Activated CD4-positive, CD25-positive, alpha-beta regulatory T cell (primary cell): ENCODE results near the gene KMT2B.
"Not testable (repeated sequence)": the region's sequence is repeated elsewhere in the genome, so short reads cannot be mapped to it uniquely, and the experiment has no call there.

Experiments used
- DNase-seq, 4 experiments: peaks; one replicate each; lab custom pipeline; 2025; lab: John Stamatoyannopoulos, UW

KMT2B gene

GRCh38 chr19:35757231-35757748, 39.5 kb downstream of the KMT2B start:
- DNase-seq = no peak

GRCh38 chr19:35757749-35758608, 40.2 kb downstream of the KMT2B start, which contains the start of gene PROSER3:
Gene PROSER3, plus strand, starts transcription at chr19:35758176. Its CDS starts 40 bp downstream, at chr19:35758216.
- peak; percentile 91 to 97 (median 95) for DNase-seq

DNA sequence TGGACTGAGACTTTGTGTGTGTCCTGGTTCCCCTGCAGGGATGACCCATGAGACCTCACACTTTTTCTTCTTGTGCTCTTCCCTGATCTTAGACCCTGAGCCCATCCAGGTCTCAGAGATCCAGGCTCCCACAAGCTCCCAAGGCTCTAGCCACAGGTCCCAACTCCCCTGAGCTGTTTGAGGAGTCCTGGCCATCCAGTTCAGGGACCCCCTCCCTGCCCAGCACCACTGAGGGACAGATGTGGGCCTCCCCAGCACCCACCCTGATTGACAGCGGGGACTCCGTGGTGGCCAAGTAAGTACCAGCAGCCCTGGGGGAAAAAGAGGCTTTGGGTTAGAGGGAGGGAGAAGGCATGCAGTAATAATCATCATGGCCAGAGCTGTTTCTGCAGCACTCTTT, 41.9 kb downstream of the KMT2B start:
- DNase-seq = no peak

GRCh38 chr19:35760711-35761349, 43.0 kb downstream of the KMT2B start:
- no peak for DNase-seq

GRCh38 chr19:35764432-35765315, 46.9 kb downstream of the KMT2B start:
- no peak for DNase-seq

GRCh38 chr19:35766571-35767104, 48.8 kb downstream of the KMT2B start:
- DNase-seq = no peak

DNA sequence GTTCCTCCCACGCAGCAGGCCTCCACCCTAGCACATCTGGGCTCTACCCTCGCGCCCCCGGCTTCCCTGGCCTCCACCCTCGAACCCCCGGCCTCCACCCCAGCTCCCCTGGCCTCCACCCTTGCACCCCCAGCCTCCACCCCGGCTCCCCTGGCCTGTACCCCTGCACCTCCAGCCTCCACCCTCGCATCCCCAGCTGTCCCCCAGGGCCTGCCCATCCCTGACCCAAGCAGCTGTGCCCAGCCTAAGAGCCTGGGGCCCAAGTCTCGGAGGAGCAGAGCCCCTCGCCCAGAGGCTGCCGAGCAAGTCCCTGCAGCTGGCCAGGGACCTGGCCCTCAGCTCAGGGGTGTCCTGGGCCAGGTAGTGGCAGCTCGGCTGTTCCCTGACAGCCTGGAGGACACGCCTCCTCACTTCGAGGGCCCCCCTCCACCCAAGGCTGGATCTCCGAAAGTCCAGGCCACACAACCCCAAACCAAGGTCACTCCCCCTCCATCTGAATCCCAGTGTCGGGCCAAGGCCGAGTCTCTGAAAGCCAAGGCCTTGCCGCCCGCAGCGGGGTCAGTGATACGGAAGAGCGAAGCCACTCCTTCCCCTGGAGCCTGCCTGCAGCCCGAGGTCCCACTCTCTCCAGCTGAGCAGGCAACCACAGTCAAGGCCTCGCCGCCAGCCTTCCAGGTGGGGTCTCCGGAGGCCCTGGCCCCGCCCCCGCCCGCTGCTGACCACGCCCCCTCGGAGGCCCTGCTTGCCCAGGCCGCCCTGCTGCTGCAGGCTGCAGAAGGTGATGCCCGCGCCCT, 49.7 kb downstream of the KMT2B start:
- DNase-seq = no peak

DNA sequence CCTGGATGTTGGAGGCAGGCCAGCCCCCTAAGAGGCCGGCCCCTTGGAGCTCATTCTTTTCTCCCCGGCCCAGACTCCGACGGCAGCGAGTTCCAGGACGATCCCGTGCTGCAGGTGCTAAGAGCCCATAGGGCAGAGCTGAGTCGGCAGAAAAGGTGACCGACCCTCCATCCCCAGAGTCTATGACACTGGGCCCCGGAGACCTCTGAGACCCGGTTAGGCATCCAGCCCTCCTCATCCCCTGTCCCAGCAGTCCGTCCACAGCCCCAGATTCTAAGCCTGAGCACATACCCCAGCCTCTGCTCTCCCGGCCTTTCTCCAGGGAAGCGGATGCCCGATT, 50.2 kb downstream of the KMT2B start:
- no peak for DNase-seq

- not testable (repeated sequence) for DNase-seq
Observed at GRCh38 chr19:35772362-35772761, 54.6 kb downstream of the KMT2B start.

DNA sequence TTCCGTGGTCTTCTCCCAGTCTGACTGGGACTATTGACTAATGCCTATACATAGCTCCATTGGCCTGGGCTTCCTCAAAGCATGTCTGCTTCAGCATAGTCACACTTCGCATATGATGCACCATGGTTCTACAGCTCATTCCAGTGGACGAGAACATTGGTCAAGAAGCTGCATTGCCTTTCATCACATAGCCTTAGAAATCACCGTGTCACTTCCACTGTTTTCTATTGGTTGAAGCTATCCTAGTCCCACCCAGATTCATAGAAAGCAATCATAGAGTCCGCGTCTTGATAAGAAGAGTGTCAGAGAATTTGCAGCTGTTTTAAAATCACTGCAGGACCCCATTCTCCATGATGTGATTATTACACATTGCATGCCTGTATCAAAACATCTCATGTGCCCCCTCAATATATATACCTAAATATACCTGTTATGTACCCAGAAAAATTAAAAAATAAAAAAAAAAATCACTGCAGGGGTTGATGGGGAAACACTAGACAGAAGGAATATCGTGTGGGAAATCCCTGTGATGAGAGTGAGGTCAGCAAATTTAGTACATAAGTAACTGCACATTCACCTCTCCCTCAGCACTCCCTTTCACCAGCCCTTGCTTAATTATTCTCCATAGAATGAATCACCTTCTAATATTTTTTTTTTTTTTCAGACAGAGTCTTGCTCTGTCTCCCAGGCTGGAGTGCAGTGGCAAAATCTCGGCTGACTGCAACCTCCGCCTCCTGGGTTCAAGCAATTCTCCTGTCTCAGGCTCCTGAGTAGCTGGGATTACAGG, 55.4 kb downstream of the KMT2B start:
- DNase-seq = no peak

- no peak for DNase-seq
Observed at GRCh38 chr19:35774274-35775045, 56.7 kb downstream of the KMT2B start.

DNA sequence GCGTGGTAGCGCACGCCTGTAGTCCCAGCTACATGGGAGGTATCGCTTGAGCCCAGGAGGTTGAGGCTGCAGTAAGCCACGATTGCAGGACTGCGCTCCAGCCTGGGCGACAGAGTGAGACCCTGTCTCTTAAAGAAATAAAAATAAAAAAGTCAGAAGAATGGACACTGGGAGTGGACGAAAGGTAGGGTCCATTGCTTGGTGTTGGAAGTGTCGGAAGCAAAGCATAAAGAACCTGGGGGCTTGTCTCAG, 57.2 kb downstream of the KMT2B start:
- no peak for DNase-seq

GRCh38 chr19:35775298-35776101, 57.7 kb downstream of the KMT2B start, which contains the start of gene ARHGAP33:
Gene ARHGAP33, plus strand, starts transcription at chr19:35775564. Its CDS starts 95 bp downstream, at chr19:35775659.
- DNase-seq = peak; percentile 94 to 98 (median 97)

DNA sequence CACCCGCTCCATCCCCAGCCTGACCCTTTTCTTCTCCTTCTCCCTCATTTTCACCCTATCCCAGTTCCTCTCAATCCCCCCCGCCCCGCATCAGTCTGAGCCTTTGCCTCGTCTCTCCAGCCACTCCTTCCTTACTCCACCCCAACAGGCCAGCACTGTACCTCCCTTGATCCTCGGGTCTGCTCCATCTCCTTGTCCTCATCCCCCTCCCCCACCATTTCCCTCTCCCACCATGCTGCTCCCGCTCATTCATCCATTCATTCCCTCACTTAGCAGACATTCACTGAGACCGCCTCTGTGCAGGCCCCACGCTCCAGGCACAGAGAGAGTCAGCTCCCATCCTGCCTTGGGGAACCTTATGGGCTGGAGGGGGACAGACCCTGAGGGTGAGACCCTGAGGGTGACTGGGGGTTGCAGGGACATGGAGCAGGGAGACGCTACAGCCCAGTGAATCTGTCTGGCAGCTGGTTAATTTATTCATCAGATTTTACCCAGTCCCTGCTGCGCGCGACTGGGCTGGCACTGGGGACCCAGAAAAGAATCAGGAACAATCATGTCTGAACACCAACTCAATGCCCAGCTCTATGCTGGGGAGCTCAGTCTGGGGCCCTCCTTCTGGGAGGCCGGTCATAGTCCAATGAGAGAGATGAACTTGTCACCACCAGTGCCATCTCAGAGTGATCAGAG, 58.4 kb downstream of the KMT2B start:
- DNase-seq = no peak

- no peak for DNase-seq
Observed at GRCh38 chr19:35777086-35777841, 59.5 kb downstream of the KMT2B start.

GRCh38 chr19:35777961-35778360, 60.2 kb downstream of the KMT2B start:
- DNase-seq = no peak

DNA sequence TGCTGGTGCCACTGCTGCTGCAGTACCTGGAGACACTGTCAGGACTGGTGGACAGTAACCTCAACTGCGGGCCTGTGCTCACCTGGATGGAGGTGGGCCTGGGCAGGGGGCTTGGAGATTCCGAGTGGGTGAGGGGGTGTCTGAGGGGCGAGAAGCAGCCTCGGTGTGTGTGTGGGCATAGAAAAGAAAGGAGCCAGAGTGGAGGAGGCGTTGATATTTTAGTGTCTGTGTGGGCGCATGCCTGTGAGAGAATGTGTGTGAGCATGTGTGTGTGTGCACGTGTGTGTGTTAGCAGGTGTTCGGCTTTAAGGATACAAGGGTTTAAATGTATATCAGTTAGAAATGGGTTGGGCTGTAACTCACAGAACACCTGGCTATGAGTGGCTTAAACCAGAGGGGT, 61.2 kb downstream of the KMT2B start:
- no peak for DNase-seq
